ENCODE measurements around the gene NRIP1. TPM values are rescaled to one million over a fixed set of nuclear protein-coding genes. Genes with fewer than 3 reads are reported as not detected.

Gene NRIP1
- total and polyA plus RNA-seq, 2 of the 8 experiments (the other 6 are each of a cell fraction or from before 2014, with no cell fraction given) = 1.5 to 9.3 TPM

GRCh38 chr21:15020797-15021196 lies 44.0 kb downstream of the NRIP1 start (continued):
- TF ChIP-seq USF2 (IDR thresholded peaks at IDR 0.05; ENCODE audit: low read length) (no peak), MAFK (IDR thresholded peaks at IDR 0.05; ENCODE audit: low read depth, low read length) (no peak), JUND (IDR thresholded peaks at IDR 0.05; ENCODE audit: low read length) (no peak), POLR2AphosphoS5 (IDR thresholded peaks at IDR 0.05; ENCODE audit: low read depth, low read length) (no peak), RBBP5 (IDR thresholded peaks at IDR 0.05; ENCODE audit: borderline replicate concordance, low read depth, low read length) (no peak), TAF1 (IDR thresholded peaks at IDR 0.05; ENCODE audit: low read depth, low read length) (no peak), SUZ12 (IDR thresholded peaks at IDR 0.05; ENCODE audit: low read length) (no peak), KDM1A (IDR thresholded peaks at IDR 0.05; ENCODE audit: borderline replicate concordance, low read length) (no peak)
